Ascending aorta (tissue), 2 donors: Measurements from ENCODE around the gene TEX101. TPM values are rescaled to one million over a fixed set of nuclear protein-coding genes. Genes with fewer than 3 reads are reported as not detected.
A peak's percentile ranks its signal among the peaks of the same experiment; 100 is the strongest.

ENCODE experiments used
- DNase-seq, 2 donors: peaks; one replicate each; pipeline ENCODE4 v3.0.0-alpha.2; 2019; ENCODE audit warnings: low spot score in 2 of 2
- H3K27ac ChIP-seq, 2 donors: fragments of 200-600 bp; sonication (generic); one replicate each; pipeline ENCODE4 v1.5.1; 2016 to 2017; ENCODE audit warnings: mild to moderate bottlenecking in 1 of 2
- H3K27me3 ChIP-seq: fragments of 200-600 bp; sonication (generic); one replicate; pipeline ENCODE4 v1.5.1; 2017
- H3K36me3 ChIP-seq, 2 donors: fragments of 200-600 bp; sonication (generic); one replicate each; pipeline ENCODE4 v1.5.1; 2016
- H3K4me1 ChIP-seq, 2 donors: fragments of 200-600 bp; sonication (generic); one replicate each; pipeline ENCODE4 v1.5.1; 2016 to 2017; ENCODE audit warnings: mild to moderate bottlenecking in 1 of 2
- H3K4me3 ChIP-seq, 2 donors: fragments of 200-600 bp; sonication (generic); one replicate each; pipeline ENCODE4 v1.5.1; 2016 to 2017; ENCODE audit warnings: mild to moderate bottlenecking in 1 of 2
- H3K9me3 ChIP-seq, 2 donors: fragments of 200-600 bp; sonication (generic); one replicate each; pipeline ENCODE4 v1.5.1; 2016
- intact Hi-C: fragments of 100-400 bp; cut with DNase I; formaldehyde crosslinking; loops from one replicate; pipeline ENCODE4 v1.15.1; 2023
- total RNA-seq: library from RNA; depleted of rRNA; stranded (reverse); fragments of >200 nt; gene quantifications from one replicate; pipeline ENCODE4 v1.1.0, GENCODE V29; 2016
- TF ChIP-seq, protein P1 (sequence below), 3 experiments: fragments of 200-600 bp in 2 of 3; fragments of 450-650 bp in 1 of 3; sonication (generic) in 2 of 3; IDR thresholded peaks; one replicate each; pipeline ENCODE4 v1.5.1; 2016 to 2019; ENCODE audit warnings: antibody characterized with exemption in 3 of 3, mild to moderate bottlenecking in 1 of 3, moderate library complexity in 1 of 3

Gene TEX101
- total RNA-seq, 1 donor from 2014 or later, result not detected

DNA sequence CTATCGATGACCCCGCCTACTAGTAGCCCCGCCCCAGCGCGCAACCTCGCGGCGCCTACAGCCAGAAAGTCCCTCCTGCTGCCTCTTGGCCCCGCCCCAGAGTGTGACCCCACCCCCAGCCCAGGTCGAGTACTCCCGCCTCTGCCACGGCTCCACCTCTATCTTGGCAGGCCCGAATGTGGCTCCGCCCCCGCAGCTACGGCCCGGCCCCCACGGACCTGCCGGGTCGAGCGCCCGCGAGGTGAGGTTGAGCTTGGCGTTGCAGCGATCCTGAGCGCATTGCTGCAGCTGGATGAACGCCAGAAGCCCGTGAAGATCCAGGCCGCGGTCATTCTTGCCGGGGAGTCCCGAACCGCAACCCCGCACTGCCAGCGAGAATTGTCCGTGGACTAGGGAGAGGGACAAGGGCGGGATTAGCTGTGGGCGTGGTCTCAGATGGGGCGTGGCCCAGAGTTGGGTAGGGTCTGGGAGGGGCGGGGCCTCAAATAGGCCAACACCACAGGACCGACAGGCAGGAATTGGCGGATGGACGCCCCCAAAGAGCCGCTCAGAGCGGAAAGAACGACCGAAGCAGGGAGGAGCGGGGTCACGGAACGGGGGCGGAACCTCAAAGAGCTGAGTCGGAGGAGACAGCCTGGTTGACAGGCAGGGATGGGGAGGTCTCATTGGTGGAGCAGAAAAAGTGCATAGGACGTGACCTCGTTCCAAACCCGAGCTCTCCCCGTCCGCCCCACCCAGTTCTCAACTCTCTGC, 48.9 kb downstream of the TEX101 start:
- peaks cover 0 to 8% of the 10 kb centered on the region in 2 donors for H3K4me1 ChIP-seq
- no peaks in the 10 kb centered on the region for H3K27me3 ChIP-seq
- H3K36me3 ChIP-seq, result no peaks in the 10 kb centered on the region
- DNase-seq, result peak; percentile 90 to 98
- peak overlapping the region; percentile 58 to 69 for H3K4me3 ChIP-seq
- intact Hi-C loops, result loop anchor here (1.0 to 2.0 kb wide), 5 partner anchors 12 to 205 kb away; partner anchors contain the start of genes ETHE1 and PHLDB3
- TF ChIP-seq, protein P1, sequence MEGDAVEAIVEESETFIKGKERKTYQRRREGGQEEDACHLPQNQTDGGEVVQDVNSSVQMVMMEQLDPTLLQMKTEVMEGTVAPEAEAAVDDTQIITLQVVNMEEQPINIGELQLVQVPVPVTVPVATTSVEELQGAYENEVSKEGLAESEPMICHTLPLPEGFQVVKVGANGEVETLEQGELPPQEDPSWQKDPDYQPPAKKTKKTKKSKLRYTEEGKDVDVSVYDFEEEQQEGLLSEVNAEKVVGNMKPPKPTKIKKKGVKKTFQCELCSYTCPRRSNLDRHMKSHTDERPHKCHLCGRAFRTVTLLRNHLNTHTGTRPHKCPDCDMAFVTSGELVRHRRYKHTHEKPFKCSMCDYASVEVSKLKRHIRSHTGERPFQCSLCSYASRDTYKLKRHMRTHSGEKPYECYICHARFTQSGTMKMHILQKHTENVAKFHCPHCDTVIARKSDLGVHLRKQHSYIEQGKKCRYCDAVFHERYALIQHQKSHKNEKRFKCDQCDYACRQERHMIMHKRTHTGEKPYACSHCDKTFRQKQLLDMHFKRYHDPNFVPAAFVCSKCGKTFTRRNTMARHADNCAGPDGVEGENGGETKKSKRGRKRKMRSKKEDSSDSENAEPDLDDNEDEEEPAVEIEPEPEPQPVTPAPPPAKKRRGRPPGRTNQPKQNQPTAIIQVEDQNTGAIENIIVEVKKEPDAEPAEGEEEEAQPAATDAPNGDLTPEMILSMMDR (IDR thresholded peaks at IDR 0.05), result no peak
- H3K27ac ChIP-seq, result peak overlapping the region; percentile 73 to 88
- H3K9me3 ChIP-seq, result no peaks in the 10 kb centered on the region

GRCh38 chr19:43464134-43464775, 49.6 kb downstream of the TEX101 start:
- peak; percentile 27 to 87 for DNase-seq
- H3K27ac ChIP-seq, result peak overlapping the region; percentile 73 to 88
- peaks cover 0 to 8% of the 10 kb centered on the region in 2 donors for H3K4me1 ChIP-seq
- no peaks in the 10 kb centered on the region for H3K36me3 ChIP-seq
- H3K4me3 ChIP-seq, result peak overlapping the region; percentile 58 to 69
- H3K27me3 ChIP-seq, result no peaks in the 10 kb centered on the region
- intact Hi-C loops, result no loop called here
- TF ChIP-seq, protein P1 (IDR thresholded peaks at IDR 0.05), result no peak
- H3K9me3 ChIP-seq, result no peaks in the 10 kb centered on the region

GRCh38 chr19:43465468-43466120, 50.9 kb downstream of the TEX101 start, which contains the start of gene LYPD3:
LYPD3 (minus strand) TSS chr19:43465608; CDS start chr19:43465571, 37 bp downstream.
- intact Hi-C loops, result no loop called here
- DNase-seq, result no peak

DNA sequence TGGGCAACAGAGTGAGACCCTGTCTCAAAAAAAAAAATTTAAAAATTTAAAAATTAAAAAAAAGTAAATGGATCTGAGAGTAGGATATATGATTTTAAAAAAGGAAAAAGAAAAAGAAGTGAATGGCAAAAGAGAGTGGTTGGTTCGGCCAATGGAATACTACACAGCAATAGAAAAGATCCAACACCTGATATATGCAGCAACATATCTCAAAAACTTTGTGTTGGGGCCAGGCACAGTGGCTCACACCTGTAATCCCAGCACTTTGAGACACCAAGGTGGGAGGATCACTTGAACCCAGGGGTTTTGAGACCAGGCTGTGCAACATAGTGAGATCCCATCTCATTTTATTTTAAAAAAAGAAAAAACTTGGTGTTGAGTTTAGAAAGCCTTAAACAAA, 52.1 kb downstream of the TEX101 start:
- no peak for DNase-seq
- H3K36me3 ChIP-seq, result no peaks in the 10 kb centered on the region
- H3K27ac ChIP-seq, result no peak overlapping the region
- H3K9me3 ChIP-seq, result no peaks in the 10 kb centered on the region
- H3K27me3 ChIP-seq, result no peaks in the 10 kb centered on the region
- intact Hi-C loops, result no loop called here
- H3K4me3 ChIP-seq, result no peak overlapping the region
- TF ChIP-seq, protein P1 (IDR thresholded peaks at IDR 0.05), result no peak
- H3K4me1 ChIP-seq, result peaks cover 0 to 8% of the 10 kb centered on the region in 2 donors

More at GRCh38 chr19:43465468-43466120, 50.9 kb downstream of the TEX101 start, which contains the start of gene LYPD3:
- no peaks in the 10 kb centered on the region for H3K36me3 ChIP-seq
- H3K4me3 ChIP-seq, result peak within 1 kb of the TSS in 1 of 2 donors; percentile 69
- H3K4me1 ChIP-seq, result peaks cover 0 to 8% of the 10 kb centered on the region in 2 donors
- no peaks in the 10 kb centered on the region for H3K9me3 ChIP-seq
- H3K27me3 ChIP-seq, result no peaks in the 10 kb centered on the region
- H3K27ac ChIP-seq, result peak within 1 kb of the TSS in 1 of 2 donors; percentile 88
- TF ChIP-seq, protein P1 (IDR thresholded peaks at IDR 0.05), result no peak

DNA sequence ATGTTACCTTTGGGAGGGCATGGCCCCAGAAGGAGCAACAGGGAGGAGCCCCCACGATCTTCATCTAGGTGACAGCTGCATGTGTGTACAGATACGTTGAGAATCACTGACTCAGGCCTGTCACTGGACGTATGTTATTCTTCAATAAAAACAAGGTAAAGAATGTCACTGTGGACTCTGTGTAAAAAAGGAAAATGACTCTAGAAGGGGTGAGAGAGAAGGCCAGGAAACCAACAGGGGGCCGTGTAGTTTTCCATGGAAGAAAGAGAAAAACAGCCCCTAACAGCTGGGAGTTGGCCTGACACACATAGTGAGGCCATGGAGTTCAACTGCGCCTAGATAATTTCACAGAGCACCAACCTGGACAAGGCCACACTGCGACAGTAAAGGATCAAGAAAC, 52.6 kb downstream of the TEX101 start:
- intact Hi-C loops, result no loop called here
- DNase-seq, result no peak
- TF ChIP-seq, protein P1 (IDR thresholded peaks at IDR 0.05), result no peak
- Histone ChIP-seq H3K4me1 (peaks cover 0 to 8% of the 10 kb centered on the region in 2 donors), H3K9me3 (no peaks in the 10 kb centered on the region), H3K27ac (no peak overlapping the region), H3K27me3 (no peaks in the 10 kb centered on the region), H3K4me3 (no peak overlapping the region), H3K36me3 (no peaks in the 10 kb centered on the region)
